Thyroid gland (tissue), 4 donors: ENCODE measurements around the gene ZNF654.

Experiments
- POLR2A ChIP-seq, 2 donors: fragments of 450-650 bp; IDR thresholded peaks; one replicate each; pipeline ENCODE4 v1.6.1; 2017; ENCODE audit warnings: antibody characterized with exemption in 2 of 2, mild to moderate bottlenecking in 2 of 2, moderate library complexity in 1 of 2
- TF ChIP-seq, protein P1 (sequence below), 6 experiments: fragments of 200-600 bp in 3 of 6; fragments of 450-650 bp in 3 of 6; sonication (generic) in 3 of 6; IDR thresholded peaks; one replicate each; pipeline ENCODE4 v1.5.1; 2016 to 2019; ENCODE audit warnings: antibody characterized with exemption in 6 of 6, mild to moderate bottlenecking in 2 of 6, inconsistent platforms in 1 of 6, moderate library complexity in 1 of 6

- TF ChIP-seq, protein P1, sequence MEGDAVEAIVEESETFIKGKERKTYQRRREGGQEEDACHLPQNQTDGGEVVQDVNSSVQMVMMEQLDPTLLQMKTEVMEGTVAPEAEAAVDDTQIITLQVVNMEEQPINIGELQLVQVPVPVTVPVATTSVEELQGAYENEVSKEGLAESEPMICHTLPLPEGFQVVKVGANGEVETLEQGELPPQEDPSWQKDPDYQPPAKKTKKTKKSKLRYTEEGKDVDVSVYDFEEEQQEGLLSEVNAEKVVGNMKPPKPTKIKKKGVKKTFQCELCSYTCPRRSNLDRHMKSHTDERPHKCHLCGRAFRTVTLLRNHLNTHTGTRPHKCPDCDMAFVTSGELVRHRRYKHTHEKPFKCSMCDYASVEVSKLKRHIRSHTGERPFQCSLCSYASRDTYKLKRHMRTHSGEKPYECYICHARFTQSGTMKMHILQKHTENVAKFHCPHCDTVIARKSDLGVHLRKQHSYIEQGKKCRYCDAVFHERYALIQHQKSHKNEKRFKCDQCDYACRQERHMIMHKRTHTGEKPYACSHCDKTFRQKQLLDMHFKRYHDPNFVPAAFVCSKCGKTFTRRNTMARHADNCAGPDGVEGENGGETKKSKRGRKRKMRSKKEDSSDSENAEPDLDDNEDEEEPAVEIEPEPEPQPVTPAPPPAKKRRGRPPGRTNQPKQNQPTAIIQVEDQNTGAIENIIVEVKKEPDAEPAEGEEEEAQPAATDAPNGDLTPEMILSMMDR (IDR thresholded peaks at IDR 0.05) = no peak
- TF ChIP-seq POLR2A (IDR thresholded peaks at IDR 0.05) = no peak
Measured at GRCh38 chr3:88112289-88112688, 53.2 kb downstream of the ZNF654 start.
